Measurements from ENCODE around the gene FLYWCH1.

FLYWCH1 gene

DNA sequence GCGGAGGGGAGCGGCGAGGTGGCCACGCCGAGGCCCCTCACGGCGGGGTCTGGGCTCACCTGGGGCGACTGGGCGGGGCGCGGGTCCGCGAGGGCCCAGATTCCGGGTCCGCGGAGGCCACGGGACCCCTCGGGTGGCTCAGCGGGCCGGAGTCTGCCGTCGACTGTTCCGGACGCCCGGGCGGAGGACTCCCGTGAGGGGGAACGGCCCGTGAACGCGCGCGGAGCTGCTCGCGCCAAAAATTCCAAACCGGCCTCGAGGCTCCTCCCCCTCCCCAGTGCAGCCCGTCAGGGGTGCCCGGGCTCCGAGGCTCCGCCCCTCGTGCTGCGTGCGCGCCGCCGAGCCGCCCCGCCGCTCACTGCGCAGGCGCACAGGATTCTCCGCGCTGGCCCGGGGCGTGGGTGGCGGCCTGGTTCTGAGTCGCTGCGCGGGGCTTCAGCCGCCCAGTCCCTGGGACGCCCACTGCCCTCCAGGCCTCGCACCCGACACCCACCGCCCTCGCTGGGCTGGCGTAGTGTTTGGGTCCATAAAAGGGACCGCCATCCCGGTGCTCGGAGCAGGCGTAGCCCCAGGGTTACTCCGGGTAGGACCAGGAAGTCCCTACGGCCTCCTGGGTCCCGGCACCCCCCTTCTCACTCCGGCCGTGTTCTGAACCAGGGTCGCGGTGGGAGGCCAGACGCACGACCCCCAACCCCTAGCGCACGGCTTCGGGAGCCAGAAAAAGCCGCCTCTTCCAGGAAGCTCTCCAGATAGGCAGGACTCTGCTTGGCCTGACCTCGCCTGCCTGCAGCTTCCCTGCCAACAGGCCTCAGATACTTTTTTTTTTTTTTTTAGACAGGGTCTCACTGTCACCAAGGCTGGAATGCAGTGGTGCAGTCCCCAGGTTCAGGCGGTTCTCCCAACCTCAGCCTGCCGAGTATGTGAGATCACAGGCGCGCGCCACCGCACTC, 68.8 kb downstream of the FLYWCH1 start, which contains the start of gene PKMYT1:
TSS of gene PKMYT1 (minus strand) at position 220 of the 950 bp plus-strand sequence. CDS start 789 bp downstream, outside the sequence.
- DNase-seq, result peak; percentile 95
- Histone ChIP-seq H3K9me3 (no peaks in the 10 kb centered on the region), H3K4me1 (peaks cover 3% of the 10 kb centered on the region), H3K27me3 (no peaks in the 10 kb centered on the region), H3K4me3 (ENCODE audit: low read depth, low read length) (peak within 1 kb of the TSS; percentile 75), H3K36me3 (peaks cover 28% of the 10 kb centered on the region)
- TF ChIP-seq CTCF (IDR thresholded peaks at IDR 0.05; ENCODE audit: low read depth, low read length), result no peak

- H3K4me3 ChIP-seq (ENCODE audit: low read depth, low read length), result no peak overlapping the region
- H3K4me1 ChIP-seq, result peaks cover 3% of the 10 kb centered on the region
- no peaks in the 10 kb centered on the region for H3K9me3 ChIP-seq
- no peak for DNase-seq
- H3K27me3 ChIP-seq, result no peaks in the 10 kb centered on the region
- TF ChIP-seq CTCF (IDR thresholded peaks at IDR 0.05; ENCODE audit: low read depth, low read length), result no peak
- H3K36me3 ChIP-seq, result peaks cover 20% of the 10 kb centered on the region
Measured at GRCh38 chr16:2981177-2981898, 69.6 kb downstream of the FLYWCH1 start.

- Histone ChIP-seq H3K36me3 (peaks cover 14% of the 10 kb centered on the region), H3K27me3 (no peaks in the 10 kb centered on the region), H3K9me3 (no peaks in the 10 kb centered on the region), H3K4me1 (peaks cover 3% of the 10 kb centered on the region), H3K4me3 (ENCODE audit: low read depth, low read length) (no peak overlapping the region)
- no peak for DNase-seq
- TF ChIP-seq CTCF (IDR thresholded peaks at IDR 0.05; ENCODE audit: low read depth, low read length), result no peak
Measured at GRCh38 chr16:2981899-2982250, 70.1 kb downstream of the FLYWCH1 start.

DNA sequence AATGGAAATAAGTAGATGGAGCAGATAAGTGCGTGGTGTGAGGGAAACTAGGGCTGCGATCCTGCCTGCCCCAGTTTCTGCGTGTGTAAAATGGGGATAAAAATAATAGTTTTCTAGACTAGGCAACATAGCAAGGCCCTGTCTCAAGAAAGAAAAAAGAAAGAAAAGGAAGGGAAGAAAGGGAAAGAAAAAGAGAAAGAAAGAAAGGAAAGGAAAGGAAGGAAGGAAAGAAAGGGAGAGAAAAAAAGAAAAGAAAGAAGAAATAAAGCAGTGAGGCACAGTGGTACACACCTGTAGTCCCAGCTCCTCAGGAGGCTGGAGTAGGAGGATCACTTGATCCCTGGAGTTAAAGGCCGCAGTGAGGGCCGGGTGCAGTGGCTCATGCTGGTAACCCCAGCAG, 70.7 kb downstream of the FLYWCH1 start:
- H3K36me3 ChIP-seq, result peaks cover 9% of the 10 kb centered on the region
- TF ChIP-seq CTCF (IDR thresholded peaks at IDR 0.05; ENCODE audit: low read depth, low read length), result no peak
- peaks cover 3% of the 10 kb centered on the region for H3K4me1 ChIP-seq
- no peaks in the 10 kb centered on the region for H3K27me3 ChIP-seq
- no peaks in the 10 kb centered on the region for H3K9me3 ChIP-seq
- DNase-seq, result no peak
- H3K4me3 ChIP-seq (ENCODE audit: low read depth, low read length), result no peak overlapping the region

GRCh38 chr16:2983706-2984136, 72.0 kb downstream of the FLYWCH1 start:
- Histone ChIP-seq H3K36me3 (peaks cover 3% of the 10 kb centered on the region; the same call in 1 of the 2 replicates), H3K4me3 (ENCODE audit: low read depth, low read length) (peak overlapping the region; percentile 38), H3K9me3 (no peaks in the 10 kb centered on the region), H3K4me1 (peaks cover 9% of the 10 kb centered on the region), H3K27me3 (no peaks in the 10 kb centered on the region)
- TF ChIP-seq CTCF (IDR thresholded peaks at IDR 0.05; ENCODE audit: low read depth, low read length), result peak; percentile 63
- DNase-seq, result peak; percentile 88

Measured in BE2C (cell line).